SK-N-SH treated with all-trans-retinoic acid at 6 μM for 48 hours (cell line): Measurements from ENCODE around the gene C2CD4D.

Source experiments
- ATAC-seq: fragments of 200-7000 bp; cut with Tn5 transposase; 3 replicates; pipeline ENCODE4 v1.9.1; 2020; ENCODE audit warnings: mild to moderate bottlenecking, moderate library complexity
- ARNTL ChIP-seq: fragments of 450-650 bp; formaldehyde crosslinking; IDR thresholded peaks from 2 replicates; pipeline ENCODE4 v1.5.0; 2020; ENCODE audit warnings: low read depth, mild to moderate bottlenecking, moderate library complexity, borderline replicate concordance
- BACH2 ChIP-seq: fragments of 250-450 bp; sonication (Bioruptor Pico); IDR thresholded peaks from 2 replicates; pipeline ENCODE4 v1.9.0; 2021; ENCODE audit warnings: mild to moderate bottlenecking, borderline replicate concordance
- CREB5 ChIP-seq: fragments of 250-450 bp; sonication (Bioruptor Pico); IDR thresholded peaks from 2 replicates; pipeline ENCODE4 v1.5.1; 2020; ENCODE audit warnings: low read depth, mild to moderate bottlenecking, moderate library complexity
- CSDC2 ChIP-seq: fragments of 250-450 bp; sonication (Bioruptor Pico); IDR thresholded peaks from 2 replicates; pipeline ENCODE4 v1.5.0; 2020; ENCODE audit warnings: mild to moderate bottlenecking, moderate library complexity
- CSRNP3 ChIP-seq: fragments of 250-450 bp; sonication (Bioruptor Pico); IDR thresholded peaks from 2 replicates; pipeline ENCODE4 v1.5.1; 2021; ENCODE audit warnings: mild to moderate bottlenecking, moderate library complexity
- ESRRG ChIP-seq: fragments of 250-450 bp; sonication (Bioruptor Pico); IDR thresholded peaks from 2 replicates; pipeline ENCODE4 v1.6.1; 2021; ENCODE audit warnings: mild to moderate bottlenecking
- GLIS3 ChIP-seq: fragments of 250-450 bp; sonication (Bioruptor Pico); IDR thresholded peaks from 2 replicates; pipeline ENCODE4 v1.5.0; 2020; ENCODE audit warnings: mild to moderate bottlenecking, moderate library complexity
- ISL1 ChIP-seq: fragments of 250-450 bp; sonication (Bioruptor Pico); IDR thresholded peaks from 2 replicates; pipeline ENCODE4 v2.1.2; 2022; ENCODE audit warnings: mild to moderate bottlenecking, moderate library complexity
- OSR1 ChIP-seq: fragments of 250-450 bp; sonication (Bioruptor Pico); IDR thresholded peaks from 2 replicates; pipeline ENCODE4 v1.8.0; 2022; ENCODE audit warnings: moderate library complexity, mild to moderate bottlenecking, inconsistent platforms
- POU6F1 ChIP-seq: fragments of 250-450 bp; sonication (Bioruptor Pico); IDR thresholded peaks from 2 replicates; pipeline ENCODE4 v1.8.0; 2021; ENCODE audit warnings: low read depth, mild to moderate bottlenecking, moderate library complexity, borderline replicate concordance
- PPARA ChIP-seq: fragments of 250-450 bp; sonication (Bioruptor Pico); IDR thresholded peaks from 2 replicates; pipeline ENCODE4 v1.5.0; 2020; ENCODE audit warnings: mild to moderate bottlenecking, borderline replicate concordance
- RARB ChIP-seq: fragments of 250-450 bp; sonication (Bioruptor Pico); IDR thresholded peaks from 2 replicates; pipeline ENCODE4 v1.8.0; 2021; ENCODE audit warnings: mild to moderate bottlenecking, moderate library complexity
- SNAI2 ChIP-seq: fragments of 250-450 bp; sonication (Bioruptor Pico); IDR thresholded peaks from 2 replicates; pipeline ENCODE4 v1.5.0; 2020; ENCODE audit warnings: mild to moderate bottlenecking, moderate library complexity
- TCF4 ChIP-seq: fragments of 250-450 bp; sonication (Bioruptor Pico); IDR thresholded peaks from 2 replicates; pipeline ENCODE4 v1.8.0; 2021; ENCODE audit warnings: mild to moderate bottlenecking, moderate library complexity, borderline replicate concordance
- TOX ChIP-seq: fragments of 250-450 bp; sonication (Bioruptor Pico); IDR thresholded peaks from 2 replicates; pipeline ENCODE4 v1.8.0; 2021; ENCODE audit warnings: mild to moderate bottlenecking, moderate library complexity, borderline replicate concordance
- TSHZ2 ChIP-seq: fragments of 250-450 bp; sonication (Bioruptor Pico); IDR thresholded peaks from 2 replicates; pipeline ENCODE4 v1.5.0; 2020; ENCODE audit warnings: mild to moderate bottlenecking, moderate library complexity
- ZC3H10 ChIP-seq: fragments of 250-450 bp; sonication (Bioruptor Pico); IDR thresholded peaks from 2 replicates; pipeline ENCODE4 v1.5.1; 2021; ENCODE audit warnings: mild to moderate bottlenecking, moderate library complexity
- ZFP3 ChIP-seq: fragments of 250-450 bp; sonication (Bioruptor Pico); IDR thresholded peaks from 2 replicates; pipeline ENCODE4 v1.5.0; 2020; ENCODE audit warnings: mild to moderate bottlenecking, moderate library complexity
- ZFP30 ChIP-seq: fragments of 450-650 bp; formaldehyde crosslinking; IDR thresholded peaks from 2 replicates; pipeline ENCODE4 v1.5.0; 2022; ENCODE audit warnings: mild to moderate bottlenecking, moderate library complexity
- ZNF565 ChIP-seq: fragments of 450-650 bp; formaldehyde crosslinking; conservative IDR thresholded peaks from 2 replicates; pipeline ENCODE4 v1.5.0; 2020; ENCODE audit warnings: low read depth, mild to moderate bottlenecking, moderate library complexity
- ZNF70 ChIP-seq: fragments of 450-650 bp; formaldehyde crosslinking; IDR thresholded peaks from 2 replicates; pipeline ENCODE4 v1.5.0; 2020; ENCODE audit warnings: mild to moderate bottlenecking, moderate library complexity
- ZNF8 ChIP-seq: fragments of 450-650 bp; formaldehyde crosslinking; IDR thresholded peaks from 2 replicates; pipeline ENCODE4 v1.5.0; 2020; ENCODE audit warnings: mild to moderate bottlenecking, moderate library complexity
- TF ChIP-seq, protein P1 (sequence below): fragments of 250-450 bp; sonication (Bioruptor Pico); IDR thresholded peaks from 2 replicates; pipeline ENCODE4 v1.8.0; 2020; ENCODE audit warnings: mild to moderate bottlenecking, moderate library complexity, borderline replicate concordance

The C2CD4D gene

GRCh38 chr1:151819227-151819835, 20.3 kb downstream of the C2CD4D start:
- TF ChIP-seq GLIS3 (CRISPR knock-in tag) = no peak
- TF ChIP-seq ZNF70 (CRISPR knock-in tag) = no peak
- no peak for TF ChIP-seq ZFP3 (CRISPR knock-in tag)
- no peak for TF ChIP-seq CSDC2
- TF ChIP-seq ARNTL (CRISPR knock-in tag) = no peak
- TF ChIP-seq SNAI2 (CRISPR knock-in tag) = no peak
- TF ChIP-seq ESRRG (CRISPR knock-in tag) = no peak
- ATAC-seq = no peak

DNA sequence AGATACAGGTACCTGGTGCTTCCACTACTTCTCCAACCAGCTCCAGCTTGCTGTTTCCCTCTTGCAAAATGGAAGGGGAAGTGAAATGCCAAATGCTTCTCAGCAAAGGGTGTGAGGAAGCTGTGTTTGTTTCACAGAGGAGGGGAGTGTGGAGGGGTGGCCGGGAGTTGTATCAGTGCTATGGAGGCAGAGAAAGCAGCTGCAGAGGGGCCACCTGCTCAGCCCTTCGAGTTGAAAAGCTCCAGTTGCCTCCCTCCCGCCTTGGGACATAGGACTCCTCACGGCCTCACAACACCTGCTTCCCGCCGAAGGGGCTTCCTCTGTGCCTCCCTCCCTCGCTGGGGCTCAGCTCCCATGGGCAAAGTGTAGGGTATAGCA, 22.3 kb downstream of the C2CD4D start:
- no peak for ATAC-seq
- TF ChIP-seq TSHZ2 (CRISPR knock-in tag) (no peak), CREB5 (CRISPR knock-in tag) (no peak), ZFP30 (CRISPR knock-in tag) (no peak), ZFP3 (CRISPR knock-in tag) (no peak), ZNF70 (CRISPR knock-in tag) (no peak), SNAI2 (CRISPR knock-in tag) (no peak), PPARA (no peak), POU6F1 (no peak), RARB (no peak), ZNF565 (CRISPR knock-in tag) (no peak), ZNF8 (CRISPR knock-in tag) (no peak), CSRNP3 (CRISPR knock-in tag) (no peak), ZC3H10 (no peak), TOX (no peak), CSDC2 (no peak), TCF4 (no peak), ESRRG (CRISPR knock-in tag) (no peak)
- TF ChIP-seq, protein P1, sequence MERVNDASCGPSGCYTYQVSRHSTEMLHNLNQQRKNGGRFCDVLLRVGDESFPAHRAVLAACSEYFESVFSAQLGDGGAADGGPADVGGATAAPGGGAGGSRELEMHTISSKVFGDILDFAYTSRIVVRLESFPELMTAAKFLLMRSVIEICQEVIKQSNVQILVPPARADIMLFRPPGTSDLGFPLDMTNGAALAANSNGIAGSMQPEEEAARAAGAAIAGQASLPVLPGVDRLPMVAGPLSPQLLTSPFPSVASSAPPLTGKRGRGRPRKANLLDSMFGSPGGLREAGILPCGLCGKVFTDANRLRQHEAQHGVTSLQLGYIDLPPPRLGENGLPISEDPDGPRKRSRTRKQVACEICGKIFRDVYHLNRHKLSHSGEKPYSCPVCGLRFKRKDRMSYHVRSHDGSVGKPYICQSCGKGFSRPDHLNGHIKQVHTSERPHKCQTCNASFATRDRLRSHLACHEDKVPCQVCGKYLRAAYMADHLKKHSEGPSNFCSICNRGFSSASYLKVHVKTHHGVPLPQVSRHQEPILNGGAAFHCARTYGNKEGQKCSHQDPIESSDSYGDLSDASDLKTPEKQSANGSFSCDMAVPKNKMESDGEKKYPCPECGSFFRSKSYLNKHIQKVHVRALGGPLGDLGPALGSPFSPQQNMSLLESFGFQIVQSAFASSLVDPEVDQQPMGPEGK (CRISPR knock-in tag) = no peak

DNA sequence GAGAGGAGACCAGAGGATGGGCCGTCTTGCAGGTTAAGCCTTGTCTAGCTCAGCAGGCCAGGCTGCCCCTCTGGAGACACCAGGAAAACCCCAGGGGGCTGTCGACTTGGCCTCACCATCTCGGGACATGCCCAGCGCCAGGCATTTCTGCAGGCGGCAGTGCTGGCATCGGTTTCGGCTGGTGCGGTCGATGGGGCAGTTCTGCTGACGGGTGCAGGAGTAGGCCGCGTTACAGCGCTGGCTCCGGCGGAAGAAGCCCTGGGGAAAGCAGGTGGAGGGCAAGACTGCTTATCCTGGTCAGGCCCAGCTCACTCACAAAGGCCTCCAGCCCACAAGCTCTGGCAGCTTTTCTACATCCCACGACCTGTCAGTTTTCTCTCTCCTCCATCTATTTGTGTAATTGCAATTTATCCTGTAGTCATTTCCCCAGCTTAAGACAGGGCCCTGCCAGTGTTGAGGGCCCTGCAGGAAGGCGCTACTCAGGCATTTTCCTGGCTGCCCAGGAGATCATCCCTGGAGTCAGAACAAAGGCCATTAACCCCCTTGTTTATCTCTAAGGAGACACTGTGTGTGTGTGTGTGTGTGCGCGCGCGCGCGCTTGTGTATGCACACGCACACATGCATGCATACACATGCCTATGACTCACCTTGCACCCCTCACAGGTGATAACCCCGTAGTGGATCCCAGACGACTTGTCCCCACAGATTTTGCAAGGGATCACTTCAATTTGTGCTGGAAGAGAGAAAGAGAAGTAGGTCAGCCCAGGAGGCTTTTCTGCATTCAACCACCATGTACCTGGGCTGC, 22.9 kb downstream of the C2CD4D start:
- no peak for ATAC-seq
- no peak for TF ChIP-seq ZNF70 (CRISPR knock-in tag)
- no peak for TF ChIP-seq TSHZ2 (CRISPR knock-in tag)
- TF ChIP-seq ESRRG (CRISPR knock-in tag) = no peak
- no peak for TF ChIP-seq ARNTL (CRISPR knock-in tag)
- no peak for TF ChIP-seq POU6F1
- no peak for TF ChIP-seq ZC3H10
- no peak for TF ChIP-seq GLIS3 (CRISPR knock-in tag)
- no peak for TF ChIP-seq ZNF565 (CRISPR knock-in tag)
- TF ChIP-seq ZFP3 (CRISPR knock-in tag) = no peak
- TF ChIP-seq PPARA = no peak
- TF ChIP-seq SNAI2 (CRISPR knock-in tag) = no peak
- no peak for TF ChIP-seq ZNF8 (CRISPR knock-in tag)
- no peak for TF ChIP-seq ISL1 (CRISPR knock-in tag)
- no peak for TF ChIP-seq BACH2 (CRISPR knock-in tag)
- no peak for TF ChIP-seq OSR1 (CRISPR knock-in tag)
